Keratinocyte (primary cell): ENCODE results near the gene LY6G6C.

Experiments used
- CTCF ChIP-seq, 3 experiments: IDR thresholded peaks in 1 of 3; conservative IDR thresholded peaks in 1 of 3; optimal IDR thresholded peaks in 1 of 3; 2 replicates in 2 of 3; 3 replicates in 1 of 3; pipeline versions ENCODE3 to v1.5.1; 2011; ENCODE audit warnings: low read length in 3 of 3, mild to moderate bottlenecking in 3 of 3, moderate library complexity in 2 of 3, control low read depth in 1 of 3, inconsistent platforms in 1 of 3; ENCODE audit not compliant: insufficient read depth in 2 of 3; ENCODE audit errors: extremely low read depth in 1 of 3
- EZH2 ChIP-seq: IDR thresholded peaks from one replicate; pipeline ENCODE4 v1.6.1; 2012; ENCODE audit warnings: inconsistent platforms, mild to moderate bottlenecking, low read length, moderate library complexity

GRCh38 chr6:31749301-31750036 lies 27.9 kb upstream of the LY6G6C start:
- TF ChIP-seq EZH2 (no peak), CTCF (optimal IDR thresholded peaks at IDR 0.05 in 1 of 3, IDR thresholded peaks at IDR 0.05 in 1 of 3, conservative IDR thresholded peaks at IDR 0.05 in 1 of 3; ENCODE audit: extremely low read depth in 1 of 3, insufficient read depth in 2 of 3, low read length in 3 of 3) (no peak)
